Measurements from ENCODE around the gene ANKZF1.
A peak's percentile ranks its signal among the peaks of the same experiment; 100 is the strongest.
"Not testable (repeated sequence)": the region's sequence is repeated elsewhere in the genome, so short reads cannot be mapped to it uniquely, and the experiment has no call there.

The ANKZF1 gene

DNA sequence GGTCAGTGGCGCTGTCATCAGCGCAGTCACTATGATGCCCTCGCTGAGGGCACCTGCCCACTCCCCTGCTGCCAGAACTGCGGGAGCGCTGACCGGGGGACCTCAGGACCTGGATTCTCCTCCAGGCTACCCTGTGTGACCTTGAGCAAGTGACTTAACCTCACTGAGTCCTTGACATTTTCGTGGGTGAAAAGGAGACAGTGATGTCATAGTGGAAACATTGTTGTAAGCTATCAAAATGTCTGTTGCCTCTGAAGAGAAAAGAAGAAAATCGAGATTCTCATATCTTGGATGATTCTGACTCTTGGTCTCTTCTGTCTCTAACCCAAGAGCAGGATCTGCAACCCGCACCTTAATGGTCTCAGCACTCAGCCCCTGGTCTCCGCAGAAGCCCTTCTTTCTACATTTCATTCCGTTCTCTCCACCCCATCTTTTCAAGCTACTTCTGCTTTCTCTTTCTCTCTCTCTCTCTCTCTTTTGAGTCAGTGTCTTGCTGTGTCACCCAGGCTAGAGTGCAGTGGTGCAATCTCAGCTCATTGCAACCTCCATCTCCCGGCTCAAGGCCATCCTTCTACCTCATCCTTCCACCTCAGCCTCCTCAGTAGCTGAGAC is 25.1 kb downstream of the ANKZF1 start:
- DNase-seq, result no peak

DNA sequence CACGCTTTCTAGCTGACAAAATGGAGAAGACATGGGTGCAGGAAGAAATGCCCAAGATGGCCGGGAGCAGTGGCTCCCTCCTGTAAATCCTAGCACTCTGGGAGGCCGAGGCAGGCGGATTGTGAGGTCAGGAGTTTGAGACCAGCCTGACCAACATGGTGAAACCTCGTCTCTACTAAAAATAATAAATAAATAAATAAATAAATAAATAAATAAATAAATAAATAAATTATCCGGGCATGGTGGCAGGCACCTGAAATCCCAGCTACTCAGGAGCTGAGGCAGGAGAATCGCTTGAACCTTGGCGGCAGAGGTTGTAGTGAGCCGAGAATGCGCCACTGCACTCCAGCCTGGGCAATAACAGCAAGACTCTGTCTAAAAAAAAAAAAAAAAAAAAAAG is 29.3 kb downstream of the ANKZF1 start:
- DNase-seq, result not testable (repeated sequence)

DNA sequence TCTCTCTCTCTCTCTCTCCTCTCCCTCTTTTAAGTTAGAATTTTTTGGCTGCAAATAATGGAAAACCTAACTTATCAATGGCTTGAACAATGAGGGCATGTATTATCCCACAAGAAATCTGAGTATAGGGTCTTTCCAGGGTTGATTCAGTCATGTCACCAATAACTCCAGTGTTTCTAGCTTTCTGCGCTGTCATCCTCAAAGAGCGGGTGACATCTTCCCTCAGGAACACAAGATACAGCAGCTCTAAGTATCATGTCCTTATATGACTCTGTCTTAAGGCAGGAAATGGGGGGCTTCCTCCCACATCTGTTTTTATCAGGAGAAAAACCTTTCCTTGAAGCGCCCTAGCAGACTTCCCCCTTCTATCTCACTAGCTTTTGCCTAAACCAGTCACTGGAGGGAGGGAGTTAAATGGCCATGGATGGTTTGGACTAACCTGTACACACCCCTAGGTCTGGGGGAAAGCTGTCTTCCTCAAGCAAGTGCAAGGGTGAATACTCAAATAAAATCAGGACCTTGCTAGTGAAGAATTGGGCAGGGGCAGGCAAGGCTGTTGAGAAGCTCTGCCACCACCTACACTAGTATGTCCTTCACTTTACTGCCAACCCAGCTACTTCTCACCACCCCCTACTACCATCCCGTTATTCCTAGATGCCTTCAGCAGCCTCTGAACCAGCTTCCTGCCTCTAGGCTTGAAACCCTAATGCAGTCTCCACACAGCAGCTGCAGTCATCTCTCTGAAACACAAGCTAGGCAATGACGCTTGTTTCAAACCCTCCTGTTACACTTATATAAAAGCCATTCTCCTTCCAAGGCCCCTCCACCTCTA is 31.6 kb downstream of the ANKZF1 start:
- DNase-seq, result no peak

DNA sequence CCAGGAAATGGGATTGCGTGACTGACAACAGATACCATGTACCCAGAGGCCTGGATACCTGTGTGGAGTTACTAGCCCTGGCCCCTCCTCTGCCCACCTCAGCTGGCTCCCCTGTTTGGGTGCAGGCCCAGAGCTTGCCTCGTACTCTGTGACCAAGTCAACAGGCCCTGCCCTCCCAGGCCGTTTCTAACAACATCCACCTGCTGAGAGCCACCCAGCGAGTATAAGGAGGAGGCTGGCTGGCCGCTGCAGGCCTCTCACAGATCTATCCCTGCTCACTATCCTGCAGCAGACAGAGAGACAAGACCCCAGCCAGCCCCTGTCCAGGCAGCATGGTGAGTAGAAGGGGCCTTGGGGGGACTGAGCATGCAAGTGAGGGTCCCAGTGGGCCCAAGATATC is 36.6 kb downstream of the ANKZF1 start:
- DNase-seq, result no peak

DNA sequence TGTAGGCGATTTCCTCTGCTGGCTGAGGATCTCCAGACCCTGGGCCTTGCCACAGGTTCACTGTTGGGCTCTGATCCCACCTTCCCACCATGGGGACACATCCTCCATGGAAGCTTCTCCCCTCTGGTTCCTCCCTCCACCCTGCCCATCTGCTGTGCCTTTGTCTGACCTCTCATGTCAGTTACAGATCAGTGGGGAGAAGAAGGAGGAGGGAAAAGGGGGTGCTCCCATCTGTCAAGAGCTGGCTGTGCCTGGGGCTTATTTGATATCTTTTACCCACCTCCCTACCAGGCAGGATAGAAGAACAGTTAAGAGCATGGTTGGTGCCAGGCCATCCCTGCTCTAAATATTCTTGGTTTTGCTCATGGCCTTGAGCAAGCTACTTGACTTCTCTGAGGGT is 37.3 kb downstream of the ANKZF1 start:
- DNase-seq, result no peak

DNA sequence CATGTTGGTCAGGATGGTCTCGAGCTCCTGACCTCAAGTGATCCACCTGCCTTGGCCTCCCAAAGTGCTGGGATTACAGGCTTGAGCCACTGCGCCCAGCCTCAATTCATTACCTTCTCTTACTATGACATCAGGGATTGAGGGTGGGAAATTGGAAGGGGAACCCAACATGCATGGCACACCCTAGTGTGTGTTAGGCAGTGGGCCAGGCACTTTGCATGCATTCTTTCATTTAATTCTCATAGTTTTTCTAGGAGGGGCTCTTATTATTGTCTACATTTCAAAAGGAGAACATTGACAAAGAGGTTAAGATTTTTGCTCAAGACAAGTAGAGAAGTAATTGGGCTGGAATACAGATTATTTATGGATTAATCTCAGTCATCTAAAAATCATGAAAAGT is 38.7 kb downstream of the ANKZF1 start:
- DNase-seq, result no peak

DNA sequence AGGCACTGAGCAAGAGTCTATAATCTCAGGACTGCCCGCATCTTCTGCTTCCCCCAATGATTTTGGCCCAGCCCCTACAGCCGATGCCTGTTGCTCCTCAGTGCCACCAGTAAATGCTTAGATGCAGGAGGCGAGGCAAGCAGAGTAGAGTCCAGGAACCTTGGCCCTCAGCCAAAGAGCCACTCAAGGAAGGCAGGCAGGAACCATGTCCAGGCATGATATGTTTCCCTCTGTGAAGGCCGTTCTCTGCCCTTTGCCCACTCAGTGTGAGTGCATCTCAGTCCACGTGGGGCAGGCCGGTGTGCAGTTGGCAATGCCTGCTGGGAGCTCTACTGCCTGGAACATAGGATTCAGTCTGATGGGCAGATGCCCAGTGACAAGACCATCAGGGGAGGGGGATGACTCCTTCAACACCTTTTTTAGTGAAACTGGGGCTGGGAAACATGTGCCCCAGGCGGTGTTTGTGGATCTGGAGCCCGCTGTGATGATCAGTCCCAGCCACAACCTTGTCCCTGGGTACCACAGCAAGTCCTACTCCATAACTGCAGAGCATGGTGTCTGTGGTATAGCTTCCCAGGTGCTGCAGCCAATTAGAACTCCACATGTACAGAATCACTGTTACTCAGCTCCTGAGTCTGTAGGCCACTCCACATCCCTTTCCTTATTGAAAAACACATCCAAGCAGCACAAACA is 39.9 kb downstream of the ANKZF1 start:
- no peak for DNase-seq

DNA sequence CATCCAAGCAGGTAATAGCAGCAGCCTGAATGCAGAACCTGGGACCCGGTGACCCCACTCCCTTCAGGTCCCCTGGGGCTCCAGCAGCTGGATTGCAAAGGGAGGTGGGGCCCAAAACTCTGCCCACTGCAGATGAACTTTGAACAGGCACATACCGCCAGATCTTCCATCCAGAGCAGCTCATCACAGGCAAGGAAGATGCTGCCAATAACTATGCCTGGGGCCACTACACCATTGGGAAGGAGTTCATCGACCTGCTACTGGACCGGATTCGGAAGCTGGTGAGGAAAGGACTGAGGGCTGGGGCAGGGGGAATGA is 40.4 kb downstream of the ANKZF1 start:
- DNase-seq, result no peak

DNA sequence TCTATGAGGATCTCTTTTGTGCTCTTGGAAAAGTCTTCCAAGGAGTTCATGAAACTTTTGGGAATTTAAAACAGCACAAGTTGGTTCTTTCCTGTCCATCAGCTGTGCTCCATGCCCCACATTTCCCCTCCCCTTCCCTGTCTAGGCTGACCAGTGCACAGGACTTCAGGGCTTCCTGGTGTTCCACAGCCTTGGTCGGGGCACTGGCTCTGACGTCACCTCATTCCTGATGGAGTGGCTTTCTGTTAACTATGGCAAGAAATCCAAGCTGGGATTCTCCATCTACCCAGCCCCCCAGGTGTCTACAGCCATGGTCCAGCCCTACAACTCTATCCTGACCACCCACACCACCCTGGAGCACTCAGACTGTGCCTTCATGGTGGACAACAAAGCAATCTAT is 41.4 kb downstream of the ANKZF1 start:
- no peak for DNase-seq

DNA sequence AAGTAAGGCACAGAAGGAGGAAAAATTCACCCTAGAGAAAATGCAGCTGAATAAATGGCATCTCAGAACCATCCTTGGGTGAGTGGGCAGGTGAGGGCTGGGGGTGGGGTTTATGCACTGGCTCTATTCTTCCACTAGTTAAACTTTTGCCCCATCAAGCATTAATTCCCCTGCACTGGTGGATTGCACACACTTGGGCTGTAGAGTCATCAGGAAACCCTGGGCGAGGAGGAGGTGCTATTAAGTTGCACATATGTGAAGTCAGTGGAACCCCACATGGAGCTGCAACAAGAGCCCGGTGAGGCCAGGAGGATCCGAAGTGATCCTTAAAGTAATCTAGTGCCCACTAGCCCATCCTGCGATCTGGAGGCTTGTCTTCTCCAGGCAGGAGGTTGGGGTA is 42.8 kb downstream of the ANKZF1 start:
- DNase-seq, result no peak

DNA sequence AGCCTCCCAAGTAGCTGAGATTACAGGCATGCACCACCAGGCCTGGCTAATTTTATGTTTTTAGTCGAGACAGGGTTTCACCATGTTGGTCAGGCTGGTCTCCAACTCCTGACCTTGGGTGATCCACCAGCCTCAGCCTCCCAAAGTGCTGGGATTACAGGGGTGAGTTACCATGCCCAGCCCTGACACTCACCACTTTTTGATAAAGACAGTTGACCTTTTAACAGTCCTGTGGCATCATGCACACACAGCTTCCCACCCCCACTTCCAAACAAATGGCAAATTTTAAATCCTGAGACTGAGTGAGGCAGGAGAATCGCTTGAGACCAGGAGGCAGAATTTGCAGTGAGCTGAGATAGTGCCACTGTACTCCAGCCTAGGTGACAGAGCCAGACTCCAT is 43.4 kb downstream of the ANKZF1 start:
- no peak for DNase-seq

DNA sequence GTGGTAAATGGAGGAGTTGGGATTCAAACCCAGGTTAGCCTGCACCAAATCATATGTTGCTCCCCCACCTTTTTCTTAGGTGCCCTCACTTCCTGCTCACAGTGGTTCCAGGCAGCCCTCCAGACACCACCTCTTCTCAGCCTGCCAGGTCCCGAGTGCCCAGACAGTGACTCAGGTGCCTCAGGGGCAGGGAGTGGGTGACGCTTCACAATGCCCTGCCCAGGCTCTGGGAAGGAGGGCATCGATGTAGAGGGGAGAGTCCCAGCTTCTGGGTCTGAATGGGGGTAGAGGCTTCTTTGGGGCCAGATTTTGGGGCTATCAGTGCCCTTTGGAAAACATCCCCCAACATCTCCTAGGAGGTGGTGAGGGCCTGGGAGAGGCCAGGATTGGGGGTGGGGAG is 44.3 kb downstream of the ANKZF1 start:
- DNase-seq, result no peak

DNA sequence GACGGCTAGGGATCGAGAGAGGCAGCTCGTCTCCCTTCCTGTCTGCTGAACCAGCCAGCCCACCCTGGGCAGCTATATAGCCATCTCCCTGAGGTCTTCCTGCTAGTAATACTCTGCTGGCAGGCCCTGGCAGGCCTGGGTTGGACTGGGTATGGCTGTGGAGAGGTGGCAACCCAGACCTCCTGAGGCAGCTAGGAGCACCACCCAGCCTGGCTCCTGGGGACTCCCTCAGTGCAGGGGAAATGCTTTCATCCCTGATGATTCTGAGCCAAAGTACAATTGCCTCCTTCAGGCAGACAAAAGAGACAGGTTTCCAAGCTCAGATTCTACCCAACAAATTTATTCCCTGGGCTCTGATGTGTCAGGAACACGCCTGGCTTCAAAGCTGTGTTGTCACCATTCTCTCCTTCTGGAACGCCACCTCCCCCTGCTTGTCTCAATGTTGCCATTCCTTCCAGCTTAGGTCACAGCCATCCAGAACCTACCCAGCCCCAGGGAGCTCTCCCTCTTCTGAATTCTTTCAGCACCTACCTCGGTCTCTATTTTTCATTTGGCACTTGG is 44.8 kb downstream of the ANKZF1 start:
- DNase-seq, result no peak

DNA sequence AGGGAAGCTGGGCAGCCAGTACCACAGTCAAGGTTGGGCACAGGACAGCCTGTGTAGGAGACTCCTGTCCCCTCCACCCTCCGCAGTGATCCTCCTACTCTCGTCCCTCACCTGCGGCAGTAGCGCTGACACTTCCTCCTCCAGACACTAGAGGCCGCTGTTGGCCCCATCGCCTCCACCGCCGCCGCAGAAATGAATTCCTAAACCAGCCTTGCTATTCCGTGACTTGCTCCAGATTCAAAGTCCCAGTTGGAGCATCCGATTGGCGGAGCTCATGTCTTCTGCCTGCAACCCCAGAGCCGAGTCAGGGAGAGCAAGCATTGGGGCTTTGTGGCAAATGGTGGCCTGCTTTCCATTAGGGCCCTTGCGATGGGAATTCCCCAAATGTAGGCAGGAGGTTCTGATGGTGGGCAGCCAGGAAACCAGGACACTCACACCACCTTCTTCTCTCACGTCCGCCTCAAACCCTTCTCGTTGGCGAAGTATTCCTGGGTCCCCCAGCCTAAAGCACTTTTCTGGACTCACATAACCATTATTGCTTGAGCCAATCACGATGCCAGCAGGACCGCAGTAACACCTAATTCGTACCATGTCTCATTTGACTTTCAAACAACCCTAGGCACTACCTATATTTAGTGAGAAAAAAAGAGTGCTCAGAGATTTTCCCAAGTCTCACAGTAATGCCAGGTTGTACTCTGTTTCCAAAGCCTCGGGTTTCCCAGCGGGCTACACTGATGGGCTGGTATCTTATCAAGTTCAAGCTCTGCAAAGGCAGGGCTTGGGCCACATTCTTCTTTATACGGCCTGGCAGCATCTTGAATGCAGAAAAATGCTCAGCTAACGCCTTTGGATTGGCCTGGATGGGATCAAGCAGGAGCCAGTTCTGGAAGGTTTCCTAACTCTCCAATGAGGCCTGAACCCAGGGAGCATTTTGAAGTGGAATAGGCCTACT is 48.4 kb downstream of the ANKZF1 start:
- DNase-seq, result peak; percentile 77

DNA sequence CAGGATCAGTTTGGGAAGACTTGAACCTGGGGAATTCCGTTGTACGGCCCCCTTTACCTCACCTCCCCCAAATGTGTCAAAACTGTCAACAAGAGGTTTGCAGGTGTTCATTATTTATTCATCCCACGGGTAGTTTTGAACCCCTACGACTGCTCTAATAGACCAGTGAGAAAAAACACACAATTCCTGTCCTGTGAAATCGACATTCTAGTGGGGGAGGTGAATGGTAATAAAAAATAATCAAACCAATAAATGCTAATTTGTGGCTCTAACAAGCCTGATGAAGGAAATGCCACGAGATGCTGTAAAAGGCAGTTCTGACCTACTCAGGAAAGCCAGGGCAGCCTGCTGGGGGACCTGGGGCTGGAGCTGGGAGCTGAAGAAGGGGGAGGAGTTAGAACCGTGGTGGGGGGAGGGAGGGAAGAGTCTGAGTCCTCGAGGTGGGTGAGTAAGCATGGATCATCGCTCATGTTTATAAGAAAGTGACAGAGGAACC is 49.1 kb downstream of the ANKZF1 start:
- DNase-seq, result no peak

DNA sequence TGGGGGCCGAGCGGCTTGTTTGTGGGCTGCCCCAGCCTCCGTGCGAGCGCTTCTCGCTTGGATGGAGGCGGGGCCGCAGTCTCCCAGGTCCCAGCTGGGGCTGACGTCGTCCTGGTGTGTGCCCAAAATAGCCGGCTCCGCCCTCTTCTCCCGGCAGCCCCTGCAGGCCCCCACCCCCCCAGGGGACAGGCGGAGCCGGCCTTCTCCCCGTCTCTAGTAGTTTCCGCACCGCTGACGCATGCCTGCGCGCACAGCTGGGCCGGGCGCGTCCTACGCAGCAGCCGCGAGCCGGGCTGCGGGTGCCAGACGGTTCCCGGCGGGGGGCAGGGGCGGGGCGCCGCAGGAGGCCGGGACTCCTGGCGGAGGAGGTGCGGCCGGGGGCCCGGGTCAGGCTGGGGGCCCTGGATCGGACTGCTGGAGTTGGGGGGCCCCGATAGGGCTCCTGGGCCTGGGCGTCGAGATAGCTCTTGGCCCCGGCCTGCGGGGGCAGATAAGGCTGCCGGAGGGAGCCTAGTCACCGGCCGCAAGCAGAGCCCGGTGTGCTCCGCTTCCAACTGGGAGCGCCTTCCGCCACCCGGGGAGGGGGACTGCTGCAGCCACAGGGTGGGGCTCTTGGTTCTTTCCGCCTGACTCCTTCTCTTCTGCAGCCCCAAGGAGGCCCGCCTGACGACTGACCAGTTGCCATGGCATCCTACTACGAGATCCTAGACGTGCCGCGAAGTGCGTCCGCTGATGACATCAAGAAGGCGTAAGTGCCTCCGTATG is 49.7 kb downstream of the ANKZF1 start, which contains the start of gene DNAJB2:
DNAJB2 (plus strand) TSS at position 216 of the 765 bp plus-strand sequence; CDS start at position 684, 468 bp downstream.
- peak; percentile 94 for DNase-seq

DNA sequence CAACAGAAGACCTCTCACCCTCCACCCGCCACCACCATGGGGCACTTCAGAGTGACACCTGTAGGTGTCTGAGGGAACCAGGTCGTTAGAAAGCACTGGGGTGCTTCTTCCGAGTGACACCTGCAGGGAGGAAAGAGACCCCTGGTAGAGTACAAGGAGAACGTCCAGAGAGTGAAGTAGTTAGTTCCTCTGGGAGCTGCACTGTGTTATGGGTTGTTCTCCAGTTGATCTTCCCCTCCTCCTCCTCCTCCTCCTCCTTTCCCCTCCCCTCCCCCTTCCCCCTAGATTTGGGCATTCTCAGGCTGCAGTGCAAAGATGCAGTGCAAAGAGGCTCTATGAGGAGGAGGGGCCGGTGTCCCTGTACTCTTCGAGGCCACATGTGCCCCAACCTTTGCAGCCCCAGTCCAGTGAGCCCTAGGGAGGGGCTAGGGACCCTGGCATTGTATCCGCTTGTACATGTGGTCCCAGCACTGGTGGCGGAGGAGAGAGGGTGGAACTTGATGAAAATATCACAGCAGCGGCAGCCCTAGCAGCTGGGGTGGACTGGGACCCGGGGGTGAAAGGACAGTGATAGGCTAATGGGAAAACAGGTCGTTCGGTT is 50.4 kb downstream of the ANKZF1 start:
- DNase-seq, result no peak

DNA sequence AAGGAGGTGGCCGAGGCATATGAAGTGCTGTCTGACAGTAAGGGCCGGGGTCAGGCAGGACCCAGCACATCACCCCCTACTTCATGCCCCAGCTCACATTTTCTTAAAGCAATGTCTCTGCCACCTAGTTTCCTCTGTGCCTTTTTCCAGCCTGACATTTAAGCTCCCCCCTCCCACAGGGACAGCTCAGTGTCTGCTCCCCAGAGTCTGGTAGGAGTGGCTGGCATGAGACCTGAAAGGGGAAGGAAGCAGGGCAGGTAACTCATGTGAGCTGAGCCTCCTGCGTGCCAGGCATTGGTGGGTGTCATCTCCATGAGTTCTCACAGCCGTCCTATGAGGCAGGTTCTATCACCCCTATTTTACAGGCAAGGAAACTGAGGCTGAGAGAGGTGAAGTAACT is 51.0 kb downstream of the ANKZF1 start:
- no peak for DNase-seq

DNA sequence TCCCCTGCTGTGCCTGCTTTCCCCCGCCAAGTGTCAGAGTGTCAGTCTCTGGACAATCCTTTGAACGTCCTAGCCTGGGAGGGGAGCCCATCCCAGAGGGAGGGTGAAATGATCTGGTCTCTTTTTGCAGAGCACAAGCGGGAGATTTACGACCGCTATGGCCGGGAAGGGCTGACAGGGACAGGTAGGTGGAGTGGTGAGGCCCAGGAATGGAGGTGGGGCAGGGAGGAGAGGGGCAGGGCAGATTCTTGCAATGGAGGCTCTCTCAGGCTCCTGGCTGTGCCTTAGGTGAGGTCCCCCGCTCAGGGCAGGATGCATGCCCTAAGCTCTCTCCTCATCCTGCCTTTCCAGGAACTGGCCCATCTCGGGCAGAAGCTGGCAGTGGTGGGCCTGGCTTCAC is 52.0 kb downstream of the ANKZF1 start:
- no peak for DNase-seq

DNA sequence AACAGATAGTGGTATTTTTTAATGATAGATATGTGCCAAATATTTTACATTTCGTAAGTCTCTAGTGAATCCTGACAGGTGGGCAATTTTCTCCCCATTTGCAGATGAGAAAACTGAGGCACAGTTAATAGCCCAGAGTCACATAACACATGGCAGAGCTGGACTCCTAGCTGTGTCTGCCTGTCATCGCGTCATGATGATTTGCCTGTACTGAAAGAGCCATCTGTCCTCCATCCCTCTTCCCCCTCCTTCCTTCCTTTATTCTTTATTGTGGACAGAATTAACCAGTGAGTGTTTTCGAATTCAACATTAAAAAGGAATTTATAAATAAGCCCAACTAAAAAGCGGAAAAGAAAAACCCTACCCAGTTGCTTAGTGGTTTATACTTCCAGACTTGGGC is 52.8 kb downstream of the ANKZF1 start:
- no peak for DNase-seq

Data from right kidney (tissue), 1 donor.